HS-27A (cell line): ENCODE results near the gene TAP2.
"Not testable (repeated sequence)": the region's sequence is repeated elsewhere in the genome, so short reads cannot be mapped to it uniquely, and the experiment has no call there.

ENCODE experiments used
- DNase-seq: peaks from one replicate; pipeline ENCODE4 v3.0.0-alpha.2; 2012; ENCODE audit warnings: low read depth, missing footprints

TAP2 gene

DNA sequence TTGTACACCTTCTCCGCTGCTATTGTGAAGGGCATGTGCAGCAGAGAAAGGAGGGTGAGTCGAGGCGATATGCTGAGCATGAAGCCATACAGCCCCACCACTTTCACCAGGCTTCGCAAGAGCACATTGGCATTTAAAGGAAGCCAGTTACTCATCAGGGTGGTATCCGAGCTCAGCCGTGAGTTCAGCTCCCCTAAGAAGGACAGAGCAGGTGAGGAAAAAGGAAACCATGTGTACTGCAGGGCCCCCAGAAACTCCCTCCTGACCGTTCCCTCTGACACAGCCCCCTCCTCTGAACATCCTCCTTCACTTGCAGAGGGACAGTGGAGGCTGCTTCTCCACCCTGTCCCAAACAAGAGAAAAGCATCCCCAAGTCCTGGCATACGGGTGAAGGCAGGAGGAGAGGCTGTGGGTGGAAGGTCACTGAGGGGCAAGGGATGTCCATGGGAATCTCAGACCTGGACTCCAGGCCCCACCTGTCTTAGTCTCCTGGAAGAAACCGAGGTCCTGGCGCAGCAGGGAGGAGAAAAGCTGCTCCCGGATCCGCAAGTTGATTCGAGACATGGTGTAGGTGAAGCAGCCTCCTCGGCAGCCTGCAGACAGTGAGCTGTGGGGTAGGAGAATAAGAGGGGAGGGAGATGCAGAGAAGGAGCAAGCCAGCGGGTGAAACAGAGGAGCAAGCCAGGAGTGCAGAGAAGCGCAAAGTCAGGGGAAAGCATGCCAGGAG, 3.2 kb downstream of the TAP2 start:
- no peak for DNase-seq

- DNase-seq = no peak
These were observed 4.9 kb downstream of the TAP2 start for GRCh38 chr6:32833664-32834063.

- no peak for DNase-seq
These were observed 6.0 kb downstream of the TAP2 start for GRCh38 chr6:32832535-32832934.

GRCh38 chr6:32830936-32831335, 7.6 kb downstream of the TAP2 start:
- no peak for DNase-seq

DNA sequence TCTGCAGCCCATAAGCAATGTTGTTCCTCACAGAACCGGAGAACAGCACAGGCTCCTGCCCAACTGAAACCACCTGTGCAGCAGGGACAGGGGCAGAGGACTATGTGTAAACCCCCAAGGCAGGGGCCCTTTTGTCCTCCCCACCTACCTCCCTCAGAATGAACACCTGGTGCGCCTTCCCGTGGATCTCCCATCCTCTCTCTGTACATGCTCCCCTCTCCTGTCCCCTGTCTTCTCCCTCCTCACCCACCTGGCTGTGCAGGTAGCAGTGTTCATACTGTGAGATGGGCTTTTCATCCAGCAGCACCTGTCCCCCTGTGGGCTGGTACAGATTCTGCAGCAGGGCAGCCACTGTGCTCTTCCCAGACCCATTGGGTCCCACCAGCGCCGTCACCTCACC, 8.5 kb downstream of the TAP2 start:
- DNase-seq = no peak

- no peak for DNase-seq
These were observed 9.0 kb downstream of the TAP2 start for GRCh38 chr6:32829495-32829894.

DNA sequence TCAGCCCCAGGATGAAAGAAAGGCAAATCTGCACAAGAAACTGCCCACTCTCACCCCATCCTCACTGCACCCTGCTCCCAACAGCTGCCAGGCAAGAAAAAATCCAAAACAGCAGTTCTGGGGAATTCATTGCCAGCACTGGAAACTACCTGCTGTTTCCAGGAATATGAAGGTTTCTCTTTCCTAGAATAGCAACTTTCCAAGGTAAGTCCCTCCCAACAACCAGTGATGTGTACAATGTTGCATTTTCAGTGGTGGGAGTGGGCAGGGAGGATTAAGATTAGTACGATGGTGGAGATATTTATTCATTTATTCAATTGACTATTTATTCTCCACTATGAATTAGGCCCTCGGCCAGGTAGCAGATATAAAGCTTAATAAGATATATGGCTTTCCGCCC, 11.5 kb downstream of the TAP2 start:
- no peak for DNase-seq

DNA sequence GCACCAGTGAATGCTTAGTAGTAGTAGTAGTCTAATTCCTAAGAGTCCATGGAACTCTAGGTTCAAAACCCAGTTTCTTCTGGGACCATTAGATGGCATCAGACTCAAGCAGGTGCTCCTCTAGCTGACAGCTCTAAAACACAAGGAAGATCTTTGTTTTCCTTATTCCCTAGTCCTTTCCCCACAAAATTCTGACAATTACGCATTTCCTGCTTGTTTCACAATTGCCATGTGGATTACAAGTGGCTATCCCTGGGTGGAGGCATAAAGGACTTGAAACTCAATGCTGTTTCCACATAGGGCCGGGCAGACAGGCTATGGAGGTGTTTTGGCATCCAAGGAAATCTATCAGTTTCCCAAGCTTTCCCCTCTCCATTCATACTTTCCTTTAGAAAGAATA, 12.6 kb downstream of the TAP2 start:
- DNase-seq = no peak

DNA sequence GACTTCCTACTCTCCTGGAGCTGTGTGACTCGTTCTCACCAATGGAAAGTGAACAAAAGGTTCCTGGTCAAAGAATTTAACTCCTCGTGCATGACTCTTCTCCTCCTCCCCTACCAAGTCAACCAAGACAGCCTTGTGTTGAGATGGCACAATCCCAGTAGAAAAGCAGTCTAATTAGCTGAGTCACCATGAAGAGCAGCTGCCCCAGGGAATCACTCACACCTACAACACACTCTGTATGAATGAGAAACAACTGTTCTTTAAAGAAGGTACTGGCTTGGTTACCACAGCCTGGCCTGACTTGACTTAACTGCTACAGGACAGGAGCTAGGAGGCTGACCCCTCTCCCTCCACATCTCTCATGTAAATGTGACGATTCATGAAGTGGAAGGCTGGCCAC, 18.8 kb downstream of the TAP2 start:
- DNase-seq = no peak

DNA sequence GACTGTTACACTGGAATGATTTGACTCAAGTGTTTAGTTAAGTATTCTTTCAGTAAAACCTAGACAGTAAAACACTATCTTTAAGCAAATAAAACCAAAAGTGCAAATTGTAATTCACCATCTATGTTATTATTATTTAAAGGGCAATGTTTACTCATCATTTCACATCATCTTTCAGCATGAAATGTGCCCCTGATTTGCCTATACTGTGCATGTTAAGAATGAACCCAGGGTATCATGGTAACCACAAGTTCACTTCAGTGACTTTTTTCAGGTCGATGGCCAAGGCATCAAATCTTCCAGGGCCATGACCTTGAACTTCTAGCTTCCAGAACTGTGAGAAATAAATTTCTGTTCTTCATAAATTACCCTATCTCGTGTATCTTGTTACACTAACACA, 19.7 kb downstream of the TAP2 start:
- no peak for DNase-seq

GRCh38 chr6:32816746-32817204, 21.8 kb downstream of the TAP2 start, which contains the start of gene HLA-DOB:
TSS of gene HLA-DOB (minus strand) at chr6:32817002. CDS start at chr6:32816951, 51 bp downstream.
- no peak for DNase-seq

GRCh38 chr6:32815996-32816395, 22.5 kb downstream of the TAP2 start:
- no peak for DNase-seq

DNA sequence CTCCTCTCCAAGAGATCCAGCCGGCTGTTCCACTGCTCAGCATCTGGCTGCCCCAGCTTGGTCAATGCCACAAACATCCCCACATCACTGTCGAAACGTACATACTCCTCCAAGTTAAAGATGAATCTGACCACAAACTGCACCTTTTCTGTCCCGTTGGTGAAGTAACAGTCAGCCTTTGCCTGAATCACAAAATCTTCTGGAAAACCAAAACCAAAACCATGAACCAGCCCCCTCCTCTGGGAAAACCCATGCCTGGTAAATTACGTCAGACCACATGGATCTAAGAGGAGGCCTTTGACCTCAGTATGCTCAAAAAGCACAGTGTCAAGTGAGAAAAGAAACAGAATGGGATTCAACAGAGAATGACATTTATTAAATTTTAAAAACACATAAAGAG, 23.4 kb downstream of the TAP2 start:
- DNase-seq = no peak

DNA sequence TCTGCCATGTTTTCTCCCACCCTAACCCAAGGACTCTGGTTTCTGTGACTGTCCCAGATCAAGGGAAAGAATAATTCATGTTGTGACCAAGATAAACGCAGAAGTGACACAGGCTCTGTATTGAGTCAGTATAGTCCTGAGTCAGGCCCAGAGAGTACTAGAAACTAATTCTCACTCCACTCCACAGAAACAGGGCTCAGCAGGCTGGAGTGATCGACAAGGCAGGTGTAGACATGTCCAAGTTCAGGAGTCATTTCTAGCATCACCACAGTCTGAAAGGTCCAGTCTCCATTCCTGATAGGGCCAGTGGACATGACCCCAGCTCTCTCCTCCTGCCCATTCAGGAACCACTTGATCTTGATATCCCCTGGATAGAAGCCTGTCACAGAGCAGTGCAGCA, 24.4 kb downstream of the TAP2 start:
- DNase-seq = no peak

GRCh38 chr6:32809171-32809570, 29.4 kb downstream of the TAP2 start:
- DNase-seq = no peak

GRCh38 chr6:32807020-32807580, 31.4 kb downstream of the TAP2 start:
- DNase-seq = no peak

GRCh38 chr6:32805404-32805803, 33.1 kb downstream of the TAP2 start:
- not testable (repeated sequence) for DNase-seq

DNA sequence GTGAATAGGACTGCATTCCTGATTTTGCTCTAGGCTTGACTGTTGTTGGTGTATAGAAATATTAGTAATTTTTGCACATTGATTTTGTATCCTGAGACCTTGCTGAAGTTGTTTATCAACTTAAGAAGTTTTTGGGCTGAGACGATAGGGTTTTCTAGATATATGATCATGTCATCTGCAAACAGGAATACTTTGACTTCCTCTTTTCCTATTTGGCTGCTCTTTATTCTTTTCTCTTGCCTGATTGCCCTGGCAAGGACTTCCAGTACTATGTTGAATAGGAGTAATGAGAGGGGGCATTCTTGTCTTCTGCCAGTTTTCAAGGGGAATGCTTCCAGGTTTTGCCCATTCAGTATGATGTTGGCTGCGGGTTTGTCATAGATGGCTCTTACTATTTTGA, 35.1 kb downstream of the TAP2 start:
- no peak for DNase-seq

DNA sequence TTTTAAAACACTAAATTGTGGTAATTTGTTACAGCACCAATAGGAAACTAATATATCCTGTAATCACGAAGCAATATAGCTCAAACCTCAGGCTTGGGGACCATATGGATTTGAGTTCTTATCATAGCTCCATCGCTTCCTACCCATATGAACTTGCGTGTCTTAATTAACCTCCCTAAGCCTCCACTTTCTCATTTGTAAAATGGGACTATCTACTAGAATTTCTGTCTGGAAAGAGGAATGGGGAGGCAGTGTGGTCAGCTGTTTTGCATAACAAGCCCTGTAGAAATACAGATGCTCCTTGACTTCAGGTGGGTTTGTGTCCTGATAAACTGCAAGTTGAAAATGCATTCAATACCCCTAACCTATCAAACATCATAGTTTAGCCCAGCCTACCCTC, 38.8 kb downstream of the TAP2 start:
- no peak for DNase-seq

- DNase-seq = no peak
These were observed 39.4 kb downstream of the TAP2 start for GRCh38 chr6:32799168-32799567.

DNA sequence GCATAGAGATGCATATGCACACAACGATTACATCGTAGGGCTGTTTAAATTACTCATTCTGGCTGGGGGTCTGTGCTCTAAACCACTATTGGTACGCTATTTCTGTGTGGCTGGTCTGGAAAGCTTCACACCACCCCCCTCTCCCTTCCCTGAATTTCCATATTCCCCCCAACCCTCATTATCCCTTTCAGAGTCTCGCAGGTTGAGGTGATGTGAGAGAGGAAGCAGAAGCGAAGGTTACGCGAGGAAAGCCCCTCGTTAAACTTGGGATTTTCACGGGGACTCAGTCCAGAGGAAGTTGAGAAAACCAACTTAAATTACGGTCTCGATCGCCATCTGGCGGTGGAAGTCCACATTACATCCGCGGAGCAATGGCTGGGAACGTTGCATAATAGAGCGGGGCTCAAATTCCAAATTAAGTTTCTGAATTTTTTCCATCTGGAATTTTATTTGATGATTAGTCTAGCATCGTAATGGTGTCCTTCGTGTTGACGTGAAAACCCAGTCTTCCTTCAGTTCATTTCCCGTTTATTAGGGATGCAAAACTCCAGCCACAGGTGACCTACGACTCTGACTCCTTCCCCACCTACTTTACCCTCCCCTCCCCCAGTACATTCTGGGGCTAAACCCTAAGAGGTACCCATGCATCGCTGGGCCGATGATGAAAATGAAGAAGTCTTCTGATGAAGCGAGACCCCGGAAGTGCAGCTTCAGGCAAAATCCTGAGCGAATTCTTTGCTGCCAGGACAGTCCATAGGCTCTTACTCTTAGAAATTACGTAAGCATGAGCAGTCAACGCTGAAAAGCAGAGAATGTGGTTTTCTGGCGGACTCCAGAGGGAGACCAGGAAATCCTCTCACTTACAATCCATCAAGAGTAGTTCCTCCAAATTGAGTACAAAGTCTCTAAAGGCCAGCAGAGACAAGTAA, 41.4 kb downstream of the TAP2 start:
- DNase-seq = no peak

GRCh38 chr6:32794510-32794909, 44.0 kb downstream of the TAP2 start:
- DNase-seq = no peak

- no peak for DNase-seq
These were observed 45.6 kb downstream of the TAP2 start for GRCh38 chr6:32792901-32793435.
